T-helper 1 cell treated with Interleukin-12 subunit alpha and Interleukin-12 subunit beta and Interleukin-4 antibody, amounts not matched to agents 30 ng/mL and 1 ng/mL, for 36 hours (primary cell): Measurements from ENCODE around the gene FBLL1. TPM values are rescaled to one million over a fixed set of nuclear protein-coding genes. Genes with fewer than 3 reads are reported as not detected.

ENCODE experiments used
- intact Hi-C: fragments of 100-400 bp; cut with micrococcal nuclease; formaldehyde crosslinking; loops from one replicate; pipeline ENCODE4 v1.15.1; 2024
- total RNA-seq: library from RNA; stranded (reverse); gene quantifications from 2 replicates; pipeline ENCODE4 v1.2.3, GENCODE V29; 2022

The FBLL1 gene
- total RNA-seq, 1 donor from 2014 or later, result not detected

DNA sequence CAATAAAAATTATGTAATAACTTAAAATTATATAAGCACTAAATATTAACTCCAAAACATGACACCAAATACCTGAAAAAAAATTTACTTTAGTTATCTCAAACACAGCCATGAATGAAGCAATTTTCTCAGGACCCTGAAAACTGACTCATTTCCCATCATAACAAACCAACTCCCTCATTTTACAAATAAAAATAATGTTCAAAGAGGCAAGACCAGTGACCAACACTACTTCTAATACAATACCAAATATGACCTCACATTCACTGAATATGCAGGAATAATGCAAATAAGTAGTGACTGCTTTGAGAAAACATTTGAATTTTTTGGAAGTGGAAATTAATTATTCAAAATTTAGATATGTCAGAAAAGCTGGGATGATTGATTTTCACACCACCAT lies 21.6 kb downstream of the FBLL1 start:
- intact Hi-C loops, result no loop called here

DNA sequence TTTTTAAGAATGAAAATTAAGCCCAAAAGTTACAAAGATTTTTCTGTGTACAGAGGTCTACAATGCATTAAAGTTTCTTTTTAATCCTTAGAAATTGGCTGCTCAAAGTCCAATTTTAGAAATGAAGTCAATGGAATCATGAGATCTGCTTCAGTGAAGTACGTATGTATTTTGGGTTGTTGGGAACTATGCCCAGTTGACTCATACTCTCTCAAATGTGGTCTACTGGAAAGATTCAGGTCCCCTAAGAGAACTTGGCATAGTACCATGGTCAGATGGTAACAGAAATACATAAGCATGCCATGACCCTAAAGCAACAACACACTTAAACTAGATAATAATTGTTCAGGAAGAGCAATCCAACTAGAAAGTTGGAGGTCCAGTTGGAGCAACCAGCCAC lies 23.0 kb downstream of the FBLL1 start:
- intact Hi-C loops, result no loop called here

DNA sequence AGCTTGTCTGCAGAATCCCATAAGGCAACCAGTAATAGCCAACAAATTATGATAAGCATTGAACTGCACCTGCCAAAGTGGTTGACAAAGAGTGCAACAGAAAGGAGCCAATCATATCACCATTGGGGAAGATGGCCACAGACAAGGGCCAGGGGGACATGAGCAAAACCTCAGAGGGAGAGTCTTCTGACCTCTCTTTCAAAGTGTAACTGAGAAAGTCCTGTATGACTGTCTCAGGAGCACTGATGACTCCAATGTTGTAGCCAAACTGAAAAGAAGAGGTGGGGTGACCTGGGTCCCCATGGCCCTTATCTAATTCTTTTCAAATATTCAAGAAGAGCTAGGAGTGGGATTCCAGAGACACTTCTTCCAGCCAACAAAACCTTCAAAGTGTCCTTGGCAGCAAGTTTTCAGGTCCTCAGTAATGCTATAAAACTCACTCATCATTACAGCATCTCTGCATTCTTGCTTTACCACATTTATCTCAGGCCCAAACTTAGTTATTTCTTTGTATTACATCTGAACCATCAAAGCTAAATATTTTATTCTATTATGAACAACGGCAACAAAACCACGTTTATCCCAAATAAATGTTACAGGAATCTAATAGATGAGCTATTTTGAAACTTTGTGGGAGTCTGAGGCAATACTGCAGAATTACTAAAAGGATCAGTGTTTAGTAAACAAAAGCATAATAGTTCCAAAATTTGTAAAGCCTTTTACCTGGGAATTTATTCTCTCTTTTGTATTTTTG lies 24.4 kb downstream of the FBLL1 start:
- intact Hi-C loops, result no loop called here

DNA sequence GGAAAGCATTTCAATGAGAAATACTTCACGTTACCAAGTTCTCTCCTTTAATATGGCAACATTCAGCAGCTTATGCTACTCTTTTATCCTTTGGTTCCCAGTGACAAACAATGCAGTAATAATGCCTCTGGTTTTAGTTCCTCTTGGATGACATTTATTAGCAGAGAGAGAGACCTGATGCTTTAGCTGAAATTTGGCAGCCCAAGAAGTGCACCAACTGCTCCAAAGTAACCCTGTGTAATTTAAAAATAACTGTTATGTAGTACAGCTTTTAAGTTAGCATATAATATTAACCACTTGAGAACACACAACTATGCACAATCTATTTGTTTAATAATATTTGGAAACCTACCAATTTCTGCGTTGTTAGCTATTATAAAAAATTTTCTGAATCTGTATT lies 28.3 kb downstream of the FBLL1 start:
- intact Hi-C loops, result no loop called here

DNA sequence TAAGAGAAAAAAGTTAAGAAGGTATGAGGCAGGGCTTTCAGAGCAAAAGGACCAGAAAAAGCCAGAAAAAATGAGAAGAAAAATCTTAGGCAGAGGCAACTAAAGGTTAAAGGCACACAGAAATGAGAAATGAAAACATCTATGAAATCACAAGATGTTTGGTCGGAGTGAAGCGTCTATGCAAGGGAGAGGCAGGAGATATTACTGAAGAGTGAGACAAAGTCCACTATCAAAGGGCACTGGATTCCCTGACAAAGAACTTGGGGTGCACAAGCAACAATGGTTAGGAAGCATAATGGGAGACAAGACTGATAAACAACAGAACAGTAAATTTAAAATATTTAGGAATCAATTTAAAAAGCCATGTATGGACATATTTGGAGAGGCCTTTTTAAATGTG lies 33.2 kb downstream of the FBLL1 start:
- intact Hi-C loops, result no loop called here

DNA sequence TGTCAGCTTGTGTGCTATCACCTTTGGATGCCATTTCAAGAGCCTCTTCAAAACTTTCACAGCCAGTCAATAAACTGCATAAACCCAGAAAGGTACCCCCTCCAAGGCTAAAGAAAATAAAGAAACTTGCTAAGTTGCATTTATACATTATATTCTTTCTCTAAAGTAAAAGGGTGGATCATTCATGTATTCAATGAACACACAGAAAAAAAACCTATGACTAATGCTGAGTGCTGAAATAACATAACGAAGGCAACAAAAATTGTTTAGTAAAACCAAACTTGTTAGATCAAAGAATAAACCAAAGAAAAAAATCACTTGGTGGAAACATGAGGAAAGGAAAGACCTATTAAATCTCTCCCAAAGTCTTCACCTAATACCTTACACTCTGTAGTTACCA lies 34.9 kb downstream of the FBLL1 start:
- intact Hi-C loops, result no loop called here

DNA sequence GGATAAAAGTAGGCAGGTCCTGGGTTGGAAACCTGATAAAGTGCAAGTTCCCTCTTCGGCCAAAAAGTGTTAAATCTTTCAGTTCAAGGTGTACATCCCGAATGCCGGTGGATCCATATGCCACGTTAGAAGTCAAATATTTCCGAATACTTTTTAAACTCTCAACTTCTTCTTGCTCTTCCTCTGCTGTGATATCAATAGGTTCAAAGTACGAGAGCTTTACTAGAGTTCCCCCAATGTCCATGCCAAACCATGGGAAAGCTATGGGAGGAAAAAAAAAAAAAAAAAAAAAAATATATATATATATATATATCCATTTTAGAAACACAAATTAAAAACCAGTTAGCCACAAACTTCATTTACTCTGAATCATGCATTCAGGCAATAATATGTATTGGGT lies 39.6 kb downstream of the FBLL1 start:
- intact Hi-C loops, result no loop called here

DNA sequence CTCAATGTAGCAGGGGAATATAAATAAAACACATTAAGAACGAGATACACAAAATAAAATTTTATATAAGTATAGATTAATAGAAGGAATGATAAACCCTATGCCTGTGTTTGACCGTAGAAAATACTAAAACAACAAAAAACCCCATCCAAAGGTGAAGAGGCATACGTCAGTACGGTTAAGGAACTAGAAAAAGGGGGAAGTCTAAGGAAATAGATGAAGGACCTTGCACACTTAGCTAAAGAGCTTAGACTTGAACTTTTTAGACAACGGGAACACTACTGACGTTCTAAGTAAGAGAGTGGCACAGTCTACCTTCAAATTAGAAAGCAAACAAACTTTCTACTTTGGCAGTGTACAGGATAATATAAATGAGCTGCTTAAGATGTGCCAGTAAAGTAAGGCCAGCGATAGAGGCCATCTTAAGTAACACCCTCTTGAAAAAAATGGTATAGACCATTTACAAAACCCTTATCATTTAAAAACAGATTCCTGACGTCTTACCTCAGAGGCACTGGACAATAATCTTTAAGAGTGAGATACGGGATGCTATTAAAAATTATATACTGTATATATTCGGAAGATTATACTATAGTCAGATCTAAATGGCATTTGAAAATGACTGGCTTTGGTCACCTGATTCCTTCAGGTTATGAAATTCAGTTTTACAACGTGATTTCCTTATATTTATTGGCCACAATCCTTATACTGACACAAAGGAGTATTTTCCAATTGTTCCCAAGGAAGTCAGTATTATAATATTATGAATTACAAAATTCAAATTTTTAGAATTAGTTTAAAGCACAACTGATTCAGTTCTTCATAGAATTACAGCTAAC lies 41.6 kb downstream of the FBLL1 start:
- intact Hi-C loops, result loop anchor here (10.0 kb wide), 1 partner anchor 1724 kb away; the partner anchor contains the start of gene LCP2

DNA sequence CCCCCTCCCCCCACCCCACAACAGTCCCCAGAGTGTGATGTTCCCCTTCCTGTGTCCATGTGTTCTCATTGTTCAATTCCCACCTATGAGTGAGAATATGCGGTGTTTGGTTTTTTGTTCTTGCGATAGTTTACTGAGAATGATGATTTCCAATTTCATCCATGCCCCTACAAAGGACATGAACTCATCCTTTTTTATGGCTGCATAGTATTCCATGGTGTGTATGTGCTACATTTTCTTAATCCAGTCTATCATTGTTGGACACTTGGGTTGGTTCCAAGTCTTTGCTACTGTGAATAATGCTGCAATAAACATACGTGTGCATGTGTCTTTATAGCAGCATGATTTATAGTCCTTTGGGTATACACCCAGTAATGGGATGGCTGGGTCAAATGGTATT lies 44.6 kb downstream of the FBLL1 start:
- intact Hi-C loops, result loop anchor here (10.0 kb wide), 1 partner anchor 1721 kb away; the partner anchor contains the start of gene LCP2

DNA sequence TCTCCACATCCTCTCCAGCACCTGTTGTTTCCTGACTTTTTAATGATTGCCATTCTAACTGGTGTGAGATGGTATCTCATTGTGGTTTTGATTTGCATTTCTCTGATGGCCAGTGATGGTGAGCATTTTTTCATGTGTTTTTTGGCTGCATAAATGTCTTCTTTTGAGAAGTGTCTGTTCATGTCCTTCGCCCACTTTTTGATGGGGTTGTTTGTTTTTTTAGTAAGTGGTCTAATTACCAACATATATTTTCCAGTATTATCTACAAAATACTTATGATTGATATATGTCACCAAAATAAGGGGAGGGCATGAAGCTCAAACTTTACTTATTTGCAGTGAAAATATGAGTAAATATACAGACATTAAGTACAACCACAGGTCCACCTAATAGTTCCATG lies 45.1 kb downstream of the FBLL1 start:
- intact Hi-C loops, result loop anchor here (10.0 kb wide), 1 partner anchor 1721 kb away; the partner anchor contains the start of gene LCP2

DNA sequence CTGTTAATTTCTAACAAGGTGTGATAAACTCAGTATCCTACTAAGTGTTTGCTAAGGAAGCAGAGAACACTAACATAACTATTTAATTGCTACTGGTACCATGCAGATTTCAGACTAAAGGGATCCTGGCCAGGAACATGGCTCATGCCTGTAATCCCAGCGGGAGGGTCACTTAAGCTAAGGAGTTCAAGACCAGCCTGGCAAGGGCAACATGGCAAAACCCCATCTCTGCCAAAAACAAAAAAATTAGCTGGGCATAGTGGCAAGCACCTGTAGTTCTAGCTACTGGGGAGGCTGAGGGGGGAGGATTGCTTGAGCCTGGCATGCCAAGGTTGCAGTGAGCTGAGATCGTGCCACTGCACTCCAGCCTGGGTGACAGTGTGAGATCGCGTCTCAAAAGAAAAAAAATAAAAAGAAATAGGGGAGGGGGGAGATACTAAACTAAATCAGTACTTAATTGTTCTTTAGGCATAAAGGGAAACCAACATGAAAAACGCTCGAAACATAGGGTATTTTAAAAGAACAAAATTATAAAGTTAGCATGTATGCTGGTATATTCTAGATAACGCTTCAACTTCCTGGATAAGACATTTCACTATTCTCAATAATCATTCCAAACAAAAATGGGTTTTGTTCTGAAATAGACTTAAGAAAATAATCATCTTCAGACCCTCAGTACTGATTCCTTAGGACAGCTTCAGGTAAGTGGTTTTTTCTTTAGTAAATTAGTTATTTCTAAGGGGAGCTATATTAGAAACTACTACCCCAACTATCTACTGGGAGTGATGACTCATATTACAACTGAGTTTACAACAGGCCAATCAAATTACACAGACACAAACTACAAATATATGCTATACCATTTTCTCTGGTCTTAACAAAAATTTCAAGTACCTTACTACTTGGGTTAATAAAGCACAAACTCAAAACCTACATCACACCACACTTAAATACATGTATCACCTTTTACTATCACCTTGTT lies 46.6 kb downstream of the FBLL1 start:
- intact Hi-C loops, result loop anchor here (5.0 to 10.0 kb wide), 2 partner anchors 1082 to 1719 kb away; partner anchors contain the start of gene LCP2

DNA sequence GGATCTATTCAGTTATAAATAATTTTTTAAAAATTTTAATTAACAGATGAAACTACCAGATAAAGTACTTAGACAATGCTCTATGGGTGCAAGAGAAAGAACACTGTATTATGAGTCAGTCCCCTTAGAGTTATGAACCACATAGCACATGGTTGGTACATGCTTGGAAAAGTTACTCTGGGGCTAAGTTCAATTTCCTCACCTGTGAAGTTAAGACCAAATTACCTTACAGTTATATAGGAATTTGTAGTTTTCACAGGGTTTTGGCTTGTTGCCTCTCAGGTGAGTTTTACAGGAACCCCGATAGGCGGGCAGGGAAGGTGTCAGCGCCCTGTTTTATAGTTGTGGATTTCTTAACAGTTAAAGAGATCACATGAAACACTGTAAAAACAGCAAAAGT lies 48.9 kb downstream of the FBLL1 start:
- intact Hi-C loops, result loop anchor here (2.0 to 10.0 kb wide), 3 partner anchors 1061 to 1717 kb away; partner anchors contain the start of gene LCP2

DNA sequence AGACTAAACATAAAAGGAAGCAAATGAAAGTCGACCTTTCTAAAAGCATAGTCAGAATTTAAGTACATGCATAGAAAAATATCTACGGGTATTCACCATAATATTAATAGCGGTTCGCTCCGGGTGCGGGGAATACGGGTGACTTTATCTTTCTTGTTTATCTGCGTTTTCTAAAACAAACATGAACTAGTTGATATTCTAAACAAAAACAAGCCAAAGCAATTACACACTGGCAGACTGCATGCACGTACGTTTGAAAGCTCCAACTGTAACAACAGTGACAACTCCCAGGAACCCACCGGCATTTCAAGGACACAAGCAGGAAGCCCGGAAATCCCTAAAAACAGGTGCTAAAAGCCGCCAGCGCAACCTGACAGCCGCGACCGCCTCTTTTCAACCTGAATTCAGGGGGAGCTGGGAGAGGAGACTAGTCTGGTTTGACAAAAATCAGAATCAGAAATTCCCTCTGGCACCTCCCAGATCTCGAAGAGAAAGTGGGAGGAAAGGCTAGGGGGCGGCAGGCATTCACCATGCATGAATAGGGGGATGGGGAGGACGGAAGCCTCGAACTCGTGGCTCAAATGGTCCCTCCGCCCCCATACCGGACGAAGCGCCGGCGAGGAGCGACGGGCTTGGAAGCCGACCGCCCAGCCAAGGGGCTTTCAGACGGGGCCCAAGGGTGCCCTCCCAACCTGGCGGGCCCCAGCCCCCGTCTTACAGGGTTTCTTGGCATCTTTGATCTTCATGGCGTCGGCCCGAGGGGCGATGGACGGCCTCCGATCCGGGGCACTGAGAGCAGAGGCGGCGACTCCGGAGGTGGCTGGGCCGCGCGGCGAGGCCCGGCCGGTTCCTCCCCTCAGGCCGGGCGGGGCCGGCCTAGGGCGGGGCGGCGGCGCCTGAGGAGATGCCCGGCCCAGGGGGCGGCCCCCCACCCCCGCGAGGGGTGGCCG lies 49.7 kb downstream of the FBLL1 start, which contains the start of gene PANK3:
TSS of gene PANK3 (minus strand) at position 831 of the 950 bp plus-strand sequence. CDS start at position 746, 85 bp downstream.
- intact Hi-C loops, result loop anchor here (1.0 to 10.0 kb wide), 7 partner anchors 34 to 1752 kb away; partner anchors contain the start of genes LCP2, RARS1 and SPDL1

DNA sequence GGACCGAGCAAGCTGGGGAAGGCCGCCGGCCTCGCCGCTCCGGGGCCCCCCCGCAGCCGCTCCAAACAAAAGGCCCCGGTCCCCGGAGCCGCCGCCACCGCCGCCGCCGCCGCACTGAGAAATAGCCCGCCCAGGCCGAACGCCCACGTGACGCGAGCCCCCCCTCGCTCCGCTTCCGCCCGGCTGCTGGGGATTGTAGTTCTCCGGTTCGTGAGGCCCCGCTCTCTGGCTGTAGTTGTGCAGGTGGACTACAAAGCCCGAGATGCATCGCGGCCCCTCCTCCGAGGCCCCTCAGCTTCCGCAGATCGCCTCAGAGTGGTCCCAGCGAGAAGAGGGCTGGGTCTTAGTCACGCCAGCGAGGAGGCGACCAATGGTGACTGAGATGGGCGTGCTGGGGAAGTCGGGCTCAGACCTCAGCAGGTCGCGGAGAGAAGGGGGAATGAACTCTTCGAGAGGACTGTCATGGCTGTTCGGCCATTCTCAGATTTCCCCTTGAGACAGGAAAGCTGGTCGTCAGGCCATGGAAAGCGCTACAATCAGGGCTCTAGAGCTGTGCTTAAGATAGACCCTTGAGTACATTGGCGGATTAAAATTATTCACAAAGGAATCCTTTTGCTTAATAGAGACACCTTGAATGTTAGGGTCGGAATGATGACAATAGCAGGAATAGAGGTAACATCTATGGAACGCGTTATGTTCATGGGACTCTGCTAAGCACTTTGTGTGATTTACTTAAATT lies 50.6 kb downstream of the FBLL1 start:
- intact Hi-C loops, result loop anchor here (1.0 to 10.0 kb wide), 7 partner anchors 34 to 1752 kb away; partner anchors contain the start of genes LCP2, RARS1 and SPDL1

DNA sequence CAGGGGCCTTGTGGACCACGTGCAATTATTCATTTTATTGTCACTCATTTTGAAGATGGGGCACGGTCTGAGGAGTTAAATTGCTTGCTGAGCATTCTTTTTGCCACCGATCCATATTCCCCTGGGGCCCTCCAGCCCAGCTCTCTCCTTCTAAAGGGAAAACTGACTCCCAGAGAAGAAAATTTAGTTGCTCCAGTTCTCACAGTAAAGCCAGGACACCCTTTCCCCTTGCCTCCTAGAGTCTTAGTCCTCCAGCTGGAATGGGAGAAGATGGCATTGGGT lies 51.1 kb downstream of the FBLL1 start:
- intact Hi-C loops, result no loop called here
